Fibroblast of lung (primary cell): ENCODE measurements around the gene FAM53B. TPM values are rescaled to one million over a fixed set of nuclear protein-coding genes. Genes with fewer than 3 reads are reported as not detected.
A peak's percentile ranks its signal among the peaks of the same experiment; 100 is the strongest.
"Not testable (repeated sequence)": the region's sequence is repeated elsewhere in the genome, so short reads cannot be mapped to it uniquely, and the experiment has no call there.

Experiments used
- DNase-seq, 2 donors: peaks; one replicate each; pipeline versions ENCODE4 v3.0.0 to v3.0.0-alpha.2; 2010; ENCODE audit warnings: low read depth in 2 of 2
- H2AFZ ChIP-seq: 2 replicates; pipeline ENCODE4 v1.5.1; 2012; ENCODE audit warnings: low read length, control low read depth, inconsistent platforms
- H3K27ac ChIP-seq: 2 replicates; pipeline ENCODE4 v1.5.1; 2011; ENCODE audit warnings: low read length, control low read depth; ENCODE audit not compliant: insufficient read depth
- H3K27me3 ChIP-seq: 2 replicates; pipeline ENCODE4 v1.5.1; 2011; ENCODE audit warnings: mild to moderate bottlenecking, low read length; ENCODE audit not compliant: control insufficient read depth, insufficient read depth
- H3K36me3 ChIP-seq: 2 replicates; pipeline ENCODE4 v1.5.1; 2011; ENCODE audit warnings: low read length; ENCODE audit not compliant: control insufficient read depth, insufficient read depth
- H3K4me1 ChIP-seq: 2 replicates; pipeline ENCODE4 v1.5.1; 2011; ENCODE audit warnings: low read length; ENCODE audit not compliant: control insufficient read depth, insufficient read depth; ENCODE audit errors: extremely low read depth
- H3K4me2 ChIP-seq: 2 replicates; pipeline ENCODE4 v1.5.1; 2011; ENCODE audit warnings: low read length, control low read depth; ENCODE audit not compliant: insufficient read depth; ENCODE audit errors: extremely low read depth
- H3K4me3 ChIP-seq, 4 experiments: fragments of 200-600 bp in 1 of 4; sonication (generic) in 1 of 4; replicated peaks in 1 of 4; 2 replicates each; pipeline ENCODE4 v1.5.1; 2011 to 2016; ENCODE audit warnings: low read length in 4 of 4, low read depth in 3 of 4, mild to moderate bottlenecking in 3 of 4, control low read depth in 2 of 4, inconsistent platforms in 1 of 4, mixed read lengths in 1 of 4; ENCODE audit not compliant: insufficient read depth in 1 of 4; ENCODE audit errors: control extremely low read depth in 1 of 4
- H3K79me2 ChIP-seq: 2 replicates; pipeline ENCODE4 v1.5.1; 2012; ENCODE audit warnings: mild to moderate bottlenecking, low read length, inconsistent platforms; ENCODE audit not compliant: control insufficient read depth, insufficient read depth
- H3K9ac ChIP-seq: 2 replicates; pipeline ENCODE4 v1.5.1; 2011; ENCODE audit warnings: mild to moderate bottlenecking, low read length, control low read depth; ENCODE audit not compliant: insufficient read depth
- H3K9me3 ChIP-seq: 2 replicates; pipeline ENCODE4 v1.5.1; 2012; ENCODE audit warnings: low read depth, low read length; ENCODE audit not compliant: control insufficient read depth, insufficient read depth
- H4K20me1 ChIP-seq: 2 replicates; pipeline ENCODE4 v1.5.1; 2011; ENCODE audit warnings: low read length; ENCODE audit not compliant: control insufficient read depth, insufficient read depth; ENCODE audit errors: extremely low read depth
- EZH2 ChIP-seq: IDR thresholded peaks from 2 replicates; pipeline ENCODE4 v1.5.1; 2012; ENCODE audit warnings: low read length, control low read depth, mild to moderate bottlenecking; ENCODE audit errors: missing control alignments
- polyA plus RNA-seq, 2 donors: library from polyadenylated mRNA; depleted of rRNA in 1 of 2; stranded (reverse) in 1 of 2; unstranded in 1 of 2; fragments of >200 nt; gene quantifications; 2 replicates each; pipeline ENCODE4 v1.2.1, GENCODE V29; 2011 to 2012; ENCODE audit warnings: missing spikeins in 1 of 2
- total RNA-seq: library from RNA; depleted of rRNA; stranded (reverse); fragments of >200 nt; gene quantifications from 2 replicates; pipeline ENCODE4 v1.2.1, GENCODE V29; 2014
- TF ChIP-seq, protein P1 (sequence below), 2 donors: IDR thresholded peaks in 1 of 2; conservative IDR thresholded peaks in 1 of 2; 1 replicate in 1 of 2; 2 replicates in 1 of 2; pipeline ENCODE4 v1.5.1; 2011 to 2012; ENCODE audit warnings: low read length in 2 of 2, control low read depth in 1 of 2, inconsistent platforms in 1 of 2, low read depth in 1 of 2, mild to moderate bottlenecking in 1 of 2

The FAM53B gene
- total and polyA plus RNA-seq, 2 donors (not counting 1 experiment from before 2014, with no cell fraction given) = 2.2 to 11.7 TPM

DNA sequence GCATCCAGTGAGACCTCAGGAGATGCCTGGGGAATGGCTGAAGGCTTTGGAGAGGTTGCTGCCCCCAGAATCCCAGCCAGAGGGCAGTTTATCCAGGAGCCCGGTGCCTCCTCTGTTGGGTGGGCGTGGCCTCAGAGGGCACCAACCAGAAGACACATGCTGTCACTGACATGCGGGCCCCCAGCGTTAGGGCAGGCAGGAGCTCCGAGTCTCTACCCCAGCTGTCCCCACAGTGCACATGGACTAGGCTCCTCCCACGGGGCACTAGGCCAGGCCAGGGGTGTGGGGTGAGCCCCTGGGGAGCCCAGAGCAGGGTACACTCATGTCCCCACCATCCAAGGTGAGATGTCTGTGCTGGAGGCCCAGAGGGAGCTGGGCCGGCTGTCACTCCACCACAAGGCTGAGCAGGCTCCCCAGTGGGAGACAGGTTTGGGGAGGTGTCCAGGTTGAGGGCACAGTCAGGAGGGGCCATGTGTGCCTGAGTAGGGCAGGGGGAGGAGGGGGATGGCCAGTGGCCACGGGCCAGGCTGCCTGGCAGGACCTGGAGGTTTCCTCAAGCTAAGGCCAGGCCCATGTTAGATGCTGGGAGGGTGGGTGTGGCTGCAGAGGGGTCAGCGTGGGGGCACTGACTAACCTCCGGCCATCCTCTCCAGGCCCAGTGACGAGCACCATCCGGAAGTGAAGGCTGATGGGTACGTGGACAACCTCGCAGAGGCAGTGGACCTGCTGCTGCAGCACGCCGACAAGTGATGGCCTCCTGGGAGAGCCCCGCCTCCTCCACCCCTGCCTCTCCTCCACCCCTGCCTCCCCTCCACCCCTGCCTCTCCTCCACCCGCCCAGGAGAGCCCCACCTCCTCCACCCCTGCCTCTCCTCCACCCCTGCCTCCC lies 131.3 kb downstream of the FAM53B start:
- Histone ChIP-seq H3K9me3 (no peaks in the 10 kb centered on the region), H3K27ac (no peak overlapping the region), H2AFZ (no peak overlapping the region), H3K27me3 (no peaks in the 10 kb centered on the region), H3K4me3 (no peak overlapping the region), H3K9ac (no peak overlapping the region), H3K4me2 (no peak overlapping the region), H3K4me1 (peaks cover 2% of the 10 kb centered on the region), H3K36me3 (no peaks in the 10 kb centered on the region), H4K20me1 (no peaks in the 10 kb centered on the region), H3K79me2 (no peaks in the 10 kb centered on the region)
- peak; percentile 27 to 45 for DNase-seq
- TF ChIP-seq, protein P1, sequence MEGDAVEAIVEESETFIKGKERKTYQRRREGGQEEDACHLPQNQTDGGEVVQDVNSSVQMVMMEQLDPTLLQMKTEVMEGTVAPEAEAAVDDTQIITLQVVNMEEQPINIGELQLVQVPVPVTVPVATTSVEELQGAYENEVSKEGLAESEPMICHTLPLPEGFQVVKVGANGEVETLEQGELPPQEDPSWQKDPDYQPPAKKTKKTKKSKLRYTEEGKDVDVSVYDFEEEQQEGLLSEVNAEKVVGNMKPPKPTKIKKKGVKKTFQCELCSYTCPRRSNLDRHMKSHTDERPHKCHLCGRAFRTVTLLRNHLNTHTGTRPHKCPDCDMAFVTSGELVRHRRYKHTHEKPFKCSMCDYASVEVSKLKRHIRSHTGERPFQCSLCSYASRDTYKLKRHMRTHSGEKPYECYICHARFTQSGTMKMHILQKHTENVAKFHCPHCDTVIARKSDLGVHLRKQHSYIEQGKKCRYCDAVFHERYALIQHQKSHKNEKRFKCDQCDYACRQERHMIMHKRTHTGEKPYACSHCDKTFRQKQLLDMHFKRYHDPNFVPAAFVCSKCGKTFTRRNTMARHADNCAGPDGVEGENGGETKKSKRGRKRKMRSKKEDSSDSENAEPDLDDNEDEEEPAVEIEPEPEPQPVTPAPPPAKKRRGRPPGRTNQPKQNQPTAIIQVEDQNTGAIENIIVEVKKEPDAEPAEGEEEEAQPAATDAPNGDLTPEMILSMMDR (conservative IDR thresholded peaks at IDR 0.05 in 1 of 2, IDR thresholded peaks at IDR 0.05 in 1 of 2; ENCODE audit: low read depth in 1 of 2, low read length in 2 of 2) = no peak
- TF ChIP-seq EZH2 = no peak

DNA sequence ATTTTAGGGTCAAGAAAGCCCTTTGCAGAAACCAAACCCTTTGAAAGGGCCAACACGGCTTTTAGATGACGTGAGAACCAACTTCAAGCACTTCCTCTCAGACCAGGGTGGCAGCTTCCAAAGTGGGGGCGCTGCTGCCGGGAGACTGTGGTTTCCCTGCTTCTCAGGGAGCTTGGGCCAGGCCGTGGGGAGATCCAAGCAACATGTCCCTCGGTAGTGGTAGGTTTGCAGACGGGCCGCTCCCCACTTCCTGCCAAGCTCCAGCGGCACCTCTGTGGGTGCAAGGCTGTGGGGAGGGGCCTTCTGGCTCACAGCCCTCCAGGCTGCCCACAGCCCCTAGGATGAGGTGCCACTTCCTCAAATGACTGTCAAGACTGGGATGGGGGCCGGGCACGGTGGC lies 132.4 kb downstream of the FAM53B start:
- Histone ChIP-seq H2AFZ (no peak overlapping the region), H3K36me3 (no peaks in the 10 kb centered on the region), H3K4me1 (peaks cover 2% of the 10 kb centered on the region), H3K4me3 (no peak overlapping the region), H3K27me3 (no peaks in the 10 kb centered on the region), H3K9me3 (no peaks in the 10 kb centered on the region), H3K79me2 (no peaks in the 10 kb centered on the region), H3K27ac (no peak overlapping the region), H3K9ac (no peak overlapping the region), H3K4me2 (no peak overlapping the region), H4K20me1 (no peaks in the 10 kb centered on the region)
- no peak for DNase-seq
- TF ChIP-seq EZH2 = no peak
- TF ChIP-seq, protein P1 (conservative IDR thresholded peaks at IDR 0.05 in 1 of 2, IDR thresholded peaks at IDR 0.05 in 1 of 2; ENCODE audit: low read depth in 1 of 2, low read length in 2 of 2) = no peak

DNA sequence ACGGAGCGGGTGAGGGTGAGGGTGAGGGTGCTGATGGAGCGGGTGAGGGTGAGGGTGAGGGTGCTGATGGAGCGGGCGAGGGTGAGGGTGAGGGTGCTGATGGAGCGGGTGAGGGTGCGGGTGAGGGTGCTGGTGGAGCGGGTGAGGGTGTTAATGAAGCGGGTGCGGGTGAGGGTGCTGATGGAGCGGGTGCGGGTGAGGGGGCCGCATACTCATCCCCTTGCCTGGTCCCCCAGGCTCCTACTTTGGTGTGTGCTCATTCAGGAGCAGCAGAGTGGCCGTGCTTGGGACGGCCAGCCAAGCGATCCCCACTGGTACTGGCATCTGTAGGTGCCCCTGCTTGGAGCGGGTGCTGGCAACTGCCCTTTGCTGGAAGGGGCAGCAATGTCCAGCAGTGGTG lies 133.3 kb downstream of the FAM53B start:
- H3K36me3 ChIP-seq, H4K20me1 ChIP-seq, H3K9me3 ChIP-seq, H3K79me2 ChIP-seq, H3K4me3 ChIP-seq, H3K27ac ChIP-seq, DNase-seq, H2AFZ ChIP-seq, H3K27me3 ChIP-seq, H3K4me1 ChIP-seq, H3K4me2 ChIP-seq, H3K9ac ChIP-seq: not testable (repeated sequence)

DNA sequence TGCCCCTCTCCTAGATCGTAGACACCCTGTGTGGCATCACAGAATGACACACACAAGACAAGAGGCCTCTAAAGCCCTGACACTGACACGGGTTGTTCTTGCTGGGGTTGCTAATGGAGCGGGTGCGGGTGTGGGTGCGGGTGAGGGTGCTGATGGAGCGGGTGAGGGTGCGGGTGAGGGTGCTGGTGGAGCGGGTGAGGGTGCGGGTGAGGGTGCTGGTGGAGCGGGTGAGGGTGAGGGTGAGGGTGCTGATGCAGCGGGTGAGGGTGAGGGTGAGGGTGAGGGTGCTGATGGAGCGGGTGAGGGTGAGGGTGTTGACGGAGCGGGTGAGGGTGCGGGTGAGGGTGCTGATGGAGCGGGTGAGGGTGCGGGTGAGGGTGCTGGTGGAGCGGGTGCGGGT lies 134.0 kb downstream of the FAM53B start:
- H3K27me3 ChIP-seq, H2AFZ ChIP-seq, H3K27ac ChIP-seq, H4K20me1 ChIP-seq, H3K9me3 ChIP-seq, H3K36me3 ChIP-seq, H3K9ac ChIP-seq, H3K4me3 ChIP-seq, DNase-seq, H3K79me2 ChIP-seq, H3K4me2 ChIP-seq, H3K4me1 ChIP-seq: not testable (repeated sequence)
